Bronchial epithelial cell (primary cell): ENCODE results near the gene ACSF2. TPM values are rescaled to one million over a fixed set of nuclear protein-coding genes. Genes with fewer than 3 reads are reported as not detected.

Experiments
- DNase-seq: peaks from one replicate; pipeline ENCODE4 v3.0.0-alpha.2; 2010; ENCODE audit warnings: low read depth
- FAIRE-seq: peaks from 2 replicates; lab custom pipeline; 2011; peaks lifted over from hg19 to GRCh38; lab: Jason Lieb, UNC
- H3K27me3 ChIP-seq: 2 replicates; pipeline ENCODE4 v1.5.1; 2011; ENCODE audit warnings: low read length; ENCODE audit not compliant: control insufficient read depth, insufficient read depth
- H3K36me3 ChIP-seq: 2 replicates; pipeline ENCODE4 v1.5.1; 2011; ENCODE audit warnings: low read length; ENCODE audit not compliant: control insufficient read depth, insufficient read depth
- H3K4me3 ChIP-seq: 2 replicates; pipeline ENCODE4 v1.5.1; 2011; ENCODE audit warnings: mild to moderate bottlenecking, low read depth, low read length, control low read depth
- CTCF ChIP-seq: IDR thresholded peaks from 2 replicates; pipeline ENCODE4 v1.5.1; 2011; ENCODE audit warnings: mild to moderate bottlenecking, moderate library complexity, low read length, control low read depth, inconsistent platforms; ENCODE audit not compliant: insufficient read depth, severe bottlenecking
- total RNA-seq: library from RNA; depleted of rRNA; stranded (reverse); fragments of >200 nt; gene quantifications from 2 replicates; pipeline ENCODE4 v1.2.1, GENCODE V29; 2014

ACSF2 gene
- total RNA-seq, 1 donor from 2014 or later, result 14.7 TPM

GRCh38 chr17:50523208-50523607 is 97.2 kb downstream of the ACSF2 start:
- Histone ChIP-seq H3K27me3 (no peaks in the 10 kb centered on the region), H3K36me3 (no peaks in the 10 kb centered on the region), H3K4me3 (no peak overlapping the region)
- FAIRE-seq (peak; percentile 90), DNase-seq (peak; percentile 87)
- peak; percentile 6 for TF ChIP-seq CTCF

Other genes with a start within 250 kb of the ACSF2 start
- 10.5 and 15.3 TPM in 2 replicates for gene COL1A1, start 224.6 kb upstream of the ACSF2 start, total RNA-seq
- gene TMEM92, start 151.8 kb upstream of the ACSF2 start, total RNA-seq, result 0.26 and 0.64 TPM in 2 replicates
- gene XYLT2, start 80.1 kb upstream of the ACSF2 start, total RNA-seq, result 19.5 and 26.6 TPM in 2 replicates
- gene MRPL27, start 53.0 kb upstream of the ACSF2 start, total RNA-seq, result 92.6 and 117 TPM in 2 replicates
- 0.13 and 0.53 TPM in 2 replicates for gene EME1, start 53.0 kb upstream of the ACSF2 start, total RNA-seq
- 235 and 279 TPM in 2 replicates for gene LRRC59, start 28.7 kb upstream of the ACSF2 start, total RNA-seq
- not detected in 2 replicates for gene CHAD, start 42.7 kb downstream of the ACSF2 start, total RNA-seq
- gene RSAD1, start 52.6 kb downstream of the ACSF2 start, total RNA-seq, result 11.5 and 14.2 TPM in 2 replicates
- 0.13 and 0.26 TPM in 2 replicates for gene MYCBPAP, start 82.2 kb downstream of the ACSF2 start, total RNA-seq
- gene EPN3, start 106.5 kb downstream of the ACSF2 start, total RNA-seq, result 2.9 and 10.9 TPM in 2 replicates
- gene SPATA20, start 121.0 kb downstream of the ACSF2 start, total RNA-seq, result 18.6 and 25.0 TPM in 2 replicates
- not detected in 2 replicates for gene CACNA1G, start 134.5 kb downstream of the ACSF2 start, total RNA-seq
- 17.0 and 33.2 TPM in 2 replicates for gene ABCC3, start 208.7 kb downstream of the ACSF2 start, total RNA-seq